HEK293T (cell line): ENCODE results near the gene LARP4B.

ENCODE experiments used
- CTBP1 ChIP-seq: fragments of 450-650 bp; IDR thresholded peaks from 2 replicates; pipeline ENCODE4 v1.6.1; 2016; ENCODE audit warnings: borderline replicate concordance
- ELF4 ChIP-seq: fragments of 450-650 bp; IDR thresholded peaks from 2 replicates; pipeline ENCODE4 v1.6.1; 2017; ENCODE audit warnings: antibody characterized with exemption
- FOXA1 ChIP-seq: fragments of 450-650 bp; IDR thresholded peaks from 2 replicates; pipeline ENCODE4 v1.6.1; 2016; ENCODE audit warnings: mild to moderate bottlenecking
- SP1 ChIP-seq: fragments of 450-650 bp; IDR thresholded peaks from 2 replicates; pipeline ENCODE4 v1.6.1; 2017

DNA sequence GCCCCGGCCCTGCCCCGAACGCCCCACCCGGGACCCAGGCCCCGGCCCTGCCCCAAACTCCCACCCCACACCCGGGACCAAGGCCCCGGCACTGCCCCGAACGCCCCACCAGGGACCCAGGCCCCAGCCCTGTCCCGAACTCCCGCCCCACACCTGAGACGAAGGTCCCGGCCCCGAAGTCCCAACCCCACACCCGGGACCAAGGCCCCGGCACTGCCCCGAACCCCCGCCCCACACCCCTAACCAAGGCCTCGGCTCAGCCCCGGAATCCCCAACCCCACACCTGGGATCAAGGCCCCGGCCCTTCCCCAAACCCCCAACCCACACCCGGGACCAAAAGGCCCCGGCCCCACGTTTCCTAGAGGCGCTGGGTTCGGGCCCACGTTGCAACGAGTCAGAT, 1.1 kb upstream of the LARP4B start:
- TF ChIP-seq SP1: no peak
- TF ChIP-seq CTBP1: no peak
- TF ChIP-seq ELF4: no peak
- TF ChIP-seq FOXA1: no peak
